Measurements from ENCODE around the gene PAX5.

The PAX5 gene

GRCh38 chr9:36999728-37000333 lies 34.2 kb downstream of the PAX5 start:
- POLR2A ChIA-PET = no interaction called here
- TF ChIP-seq L3MBTL2 (conservative IDR thresholded peaks at IDR 0.05) (no peak), CTBP1 (IDR thresholded peaks at IDR 0.05; ENCODE audit: borderline replicate concordance) (no peak), ARNT (IDR thresholded peaks at IDR 0.05) (no peak), TARDBP (IDR thresholded peaks at IDR 0.05) (no peak), HDGF (IDR thresholded peaks at IDR 0.05; ENCODE audit: borderline replicate concordance) (no peak), ELF4 (IDR thresholded peaks at IDR 0.05) (no peak), BHLHE40 (IDR thresholded peaks at IDR 0.05; ENCODE audit: borderline replicate concordance) (no peak), ZNF384 (IDR thresholded peaks at IDR 0.05) (no peak), FOXK2 (IDR thresholded peaks at IDR 0.05) (no peak), FOXA1 (IDR thresholded peaks at IDR 0.05) (no peak), FOXM1 (IDR thresholded peaks at IDR 0.05; ENCODE audit: borderline replicate concordance) (no peak), NFRKB (IDR thresholded peaks at IDR 0.05) (no peak), SP1 (IDR thresholded peaks at IDR 0.05) (no peak), LEF1 (IDR thresholded peaks at IDR 0.05; ENCODE audit: borderline replicate concordance) (no peak), SUZ12 (IDR thresholded peaks at IDR 0.05) (no peak)
- TF ChIP-seq, protein P1, sequence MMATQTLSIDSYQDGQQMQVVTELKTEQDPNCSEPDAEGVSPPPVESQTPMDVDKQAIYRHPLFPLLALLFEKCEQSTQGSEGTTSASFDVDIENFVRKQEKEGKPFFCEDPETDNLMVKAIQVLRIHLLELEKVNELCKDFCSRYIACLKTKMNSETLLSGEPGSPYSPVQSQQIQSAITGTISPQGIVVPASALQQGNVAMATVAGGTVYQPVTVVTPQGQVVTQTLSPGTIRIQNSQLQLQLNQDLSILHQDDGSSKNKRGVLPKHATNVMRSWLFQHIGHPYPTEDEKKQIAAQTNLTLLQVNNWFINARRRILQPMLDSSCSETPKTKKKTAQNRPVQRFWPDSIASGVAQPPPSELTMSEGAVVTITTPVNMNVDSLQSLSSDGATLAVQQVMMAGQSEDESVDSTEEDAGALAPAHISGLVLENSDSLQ (IDR thresholded peaks at IDR 0.05) = no peak
- DNase-seq (ENCODE audit: extremely low spot score) = no peak
- CTCF ChIA-PET = interaction anchor here (0.6 kb wide), 1 partner anchor 1706 kb away, joined by 3 read pairs; no protein-coding TSS in a partner anchor

- POLR2A ChIA-PET = no interaction called here
- no peak for TF ChIP-seq CTBP1 (IDR thresholded peaks at IDR 0.05; ENCODE audit: borderline replicate concordance)
- no peak for TF ChIP-seq LEF1 (IDR thresholded peaks at IDR 0.05; ENCODE audit: borderline replicate concordance)
- no peak for TF ChIP-seq ZNF384 (IDR thresholded peaks at IDR 0.05)
- no peak for TF ChIP-seq FOXA1 (IDR thresholded peaks at IDR 0.05)
- no peak for TF ChIP-seq FOXK2 (IDR thresholded peaks at IDR 0.05)
- no peak for TF ChIP-seq FOXM1 (IDR thresholded peaks at IDR 0.05; ENCODE audit: borderline replicate concordance)
- TF ChIP-seq TARDBP (IDR thresholded peaks at IDR 0.05) = no peak
- no peak for TF ChIP-seq BHLHE40 (IDR thresholded peaks at IDR 0.05; ENCODE audit: borderline replicate concordance)
- TF ChIP-seq, protein P1 (IDR thresholded peaks at IDR 0.05) = no peak
- no peak for TF ChIP-seq ELF4 (IDR thresholded peaks at IDR 0.05)
- no peak for TF ChIP-seq SP1 (IDR thresholded peaks at IDR 0.05)
- TF ChIP-seq HDGF (IDR thresholded peaks at IDR 0.05; ENCODE audit: borderline replicate concordance) = no peak
- no peak for TF ChIP-seq ARNT (IDR thresholded peaks at IDR 0.05)
- TF ChIP-seq NFRKB (IDR thresholded peaks at IDR 0.05) = no peak
- no peak for TF ChIP-seq SUZ12 (IDR thresholded peaks at IDR 0.05)
- TF ChIP-seq L3MBTL2 (conservative IDR thresholded peaks at IDR 0.05) = no peak
- DNase-seq (ENCODE audit: extremely low spot score) = no peak
- CTCF ChIA-PET = no interaction called here
Observed at GRCh38 chr9:36997414-36997813, 36.7 kb downstream of the PAX5 start.

DNA sequence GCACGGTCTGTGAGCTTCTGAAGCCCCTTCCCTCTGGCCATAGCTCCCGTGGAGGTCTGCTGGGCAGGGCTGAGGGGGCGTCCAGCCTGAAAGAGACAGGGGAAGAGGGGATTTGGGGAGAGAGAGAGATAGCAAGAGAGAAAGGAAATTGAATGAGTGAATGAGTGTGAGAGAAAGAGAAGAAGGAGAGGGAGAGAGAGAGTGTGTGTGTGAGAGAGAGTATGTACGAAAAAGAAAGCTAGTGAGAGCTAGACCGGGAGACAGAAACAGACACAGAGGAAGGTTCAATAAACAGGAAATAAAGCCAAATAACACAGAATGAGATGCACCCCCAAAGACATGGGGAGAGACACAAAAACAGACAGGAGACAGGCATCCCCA lies 37.4 kb downstream of the PAX5 start:
- TF ChIP-seq ELF4 (IDR thresholded peaks at IDR 0.05) (no peak), TARDBP (IDR thresholded peaks at IDR 0.05) (no peak), SUZ12 (IDR thresholded peaks at IDR 0.05) (no peak), BHLHE40 (IDR thresholded peaks at IDR 0.05; ENCODE audit: borderline replicate concordance) (no peak), FOXA1 (IDR thresholded peaks at IDR 0.05) (no peak), ZNF384 (IDR thresholded peaks at IDR 0.05) (no peak), ARNT (IDR thresholded peaks at IDR 0.05) (no peak), CTBP1 (IDR thresholded peaks at IDR 0.05; ENCODE audit: borderline replicate concordance) (no peak), SP1 (IDR thresholded peaks at IDR 0.05) (no peak), FOXM1 (IDR thresholded peaks at IDR 0.05; ENCODE audit: borderline replicate concordance) (no peak), LEF1 (IDR thresholded peaks at IDR 0.05; ENCODE audit: borderline replicate concordance) (no peak), HDGF (IDR thresholded peaks at IDR 0.05; ENCODE audit: borderline replicate concordance) (no peak)
- CTCF ChIA-PET = no interaction called here
- POLR2A ChIA-PET = no interaction called here
- no peak for DNase-seq (ENCODE audit: extremely low spot score)

- CTCF ChIA-PET = interaction anchor here (0.8 to 1.1 kb wide), 5 partner anchors 123 to 268 kb away, joined by 3 to 9 read pairs (median 3); no protein-coding TSS in a partner anchor
- POLR2A ChIA-PET = no interaction called here
- DNase-seq (ENCODE audit: extremely low spot score) = peak; percentile 79
- TF ChIP-seq FOXA1 (IDR thresholded peaks at IDR 0.05) = no peak
- TF ChIP-seq L3MBTL2 (conservative IDR thresholded peaks at IDR 0.05) = no peak
- no peak for TF ChIP-seq FOXK2 (IDR thresholded peaks at IDR 0.05)
Observed at GRCh38 chr9:36995927-36996705, 38.0 kb downstream of the PAX5 start.

DNA sequence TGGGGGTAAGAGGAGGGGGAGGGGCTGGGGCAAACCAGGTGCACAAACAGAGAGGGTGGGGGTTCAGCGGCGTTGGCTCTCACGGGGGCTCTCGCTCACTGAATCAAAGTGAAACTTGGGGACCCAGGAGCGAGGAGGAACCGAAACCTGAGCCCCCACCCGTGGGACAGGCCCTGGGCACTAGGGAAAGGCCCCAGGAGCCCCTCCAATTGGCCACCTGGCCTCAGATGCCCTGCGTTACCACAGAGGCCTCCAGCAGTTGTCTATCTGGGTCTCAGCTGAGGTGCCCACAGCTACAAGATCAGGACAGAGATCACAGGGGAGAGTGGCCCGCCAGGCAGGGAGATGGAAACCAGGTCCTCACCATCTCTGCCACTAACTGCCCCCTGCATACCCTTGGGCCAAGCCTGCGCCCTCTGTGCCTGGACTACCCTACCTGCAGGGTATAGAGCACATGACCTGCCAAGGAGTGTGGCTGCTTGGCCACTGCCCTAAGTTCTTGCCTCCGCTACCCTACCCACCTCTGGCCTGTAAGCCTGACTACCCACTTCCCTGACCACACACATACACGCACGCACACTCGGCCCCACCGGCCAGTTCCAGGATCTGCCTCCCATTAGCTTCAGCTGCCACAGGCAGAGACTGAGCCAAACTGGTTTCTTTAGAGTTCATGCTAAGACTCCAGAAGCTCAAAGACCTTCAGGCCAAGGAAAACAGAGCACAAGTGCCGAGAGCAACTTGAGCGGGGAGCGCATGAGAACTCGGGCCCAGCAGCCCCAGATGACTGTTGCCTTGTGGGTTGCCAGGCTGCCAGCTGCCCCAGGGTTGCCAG lies 39.9 kb downstream of the PAX5 start:
- POLR2A ChIA-PET = no interaction called here
- CTCF ChIA-PET = no interaction called here

More for the DNA sequence above, 39.9 kb downstream of the PAX5 start:
- TF ChIP-seq FOXK2 (IDR thresholded peaks at IDR 0.05) (no peak), FOXA1 (IDR thresholded peaks at IDR 0.05) (no peak), TARDBP (IDR thresholded peaks at IDR 0.05) (no peak), HDGF (IDR thresholded peaks at IDR 0.05; ENCODE audit: borderline replicate concordance) (no peak)
- TF ChIP-seq, protein P1 (IDR thresholded peaks at IDR 0.05) = no peak
- DNase-seq (ENCODE audit: extremely low spot score) = no peak
